ENCODE measurements around the gene ZSWIM8.
"Not testable (repeated sequence)": the region's sequence is repeated elsewhere in the genome, so short reads cannot be mapped to it uniquely, and the experiment has no call there.

ZSWIM8 gene

DNA sequence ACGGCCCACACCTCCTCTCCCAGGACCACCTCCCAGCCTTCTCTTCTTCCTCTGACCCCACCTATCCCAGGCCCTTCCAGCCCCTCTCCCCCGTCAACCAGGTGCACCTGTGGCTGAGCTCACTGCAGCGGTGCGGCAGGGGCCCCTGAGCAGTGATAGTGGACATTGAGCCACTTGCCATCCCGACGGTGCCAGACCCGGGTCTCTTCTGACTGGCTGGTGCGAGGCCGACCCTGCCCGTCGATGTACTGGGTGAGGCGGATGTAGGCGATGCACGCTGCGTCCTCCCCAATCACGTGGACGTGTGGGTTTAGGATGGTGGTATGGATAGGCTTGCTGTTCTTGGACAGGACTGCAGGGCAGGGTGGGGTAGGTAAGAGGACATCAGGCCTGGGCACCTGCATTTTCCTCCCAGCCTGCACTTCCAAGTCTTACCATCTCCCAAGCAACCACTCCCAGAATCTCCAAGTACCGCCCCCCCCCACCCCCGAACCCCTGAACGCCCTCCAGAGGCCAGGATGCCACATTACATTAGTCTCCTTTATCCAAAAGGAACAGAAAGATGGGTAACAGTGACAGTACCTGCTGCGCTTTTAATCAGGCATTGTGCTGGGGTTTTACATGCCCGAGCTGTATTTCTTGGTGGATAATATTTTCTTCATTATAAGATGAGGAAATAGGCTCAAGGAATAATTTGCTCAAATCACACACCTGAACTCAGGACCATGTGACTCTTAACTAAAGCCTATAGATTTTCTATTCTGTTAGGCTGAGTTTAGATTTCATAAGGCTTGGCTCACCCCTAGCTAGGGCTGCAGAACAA lies 29.7 kb downstream of the ZSWIM8 start:
- no peak for DNase-seq (ENCODE audit: low read depth in 3 of 3)

DNA sequence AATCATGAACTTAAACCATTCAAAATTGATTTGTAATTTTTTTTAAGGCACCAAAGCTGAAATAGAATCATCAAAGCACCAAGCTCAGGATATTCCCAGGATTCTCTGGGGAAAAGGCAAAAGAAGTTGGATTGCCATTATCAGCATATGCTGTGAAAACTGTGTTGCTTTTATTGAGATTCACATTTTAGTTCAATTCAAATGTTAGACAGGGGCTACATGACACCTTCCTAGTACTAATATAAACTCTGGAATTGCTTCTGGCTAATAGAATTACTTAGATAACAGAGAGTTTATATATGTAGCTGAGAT lies 30.3 kb downstream of the ZSWIM8 start:
- no peak for DNase-seq (ENCODE audit: low read depth in 3 of 3)

DNA sequence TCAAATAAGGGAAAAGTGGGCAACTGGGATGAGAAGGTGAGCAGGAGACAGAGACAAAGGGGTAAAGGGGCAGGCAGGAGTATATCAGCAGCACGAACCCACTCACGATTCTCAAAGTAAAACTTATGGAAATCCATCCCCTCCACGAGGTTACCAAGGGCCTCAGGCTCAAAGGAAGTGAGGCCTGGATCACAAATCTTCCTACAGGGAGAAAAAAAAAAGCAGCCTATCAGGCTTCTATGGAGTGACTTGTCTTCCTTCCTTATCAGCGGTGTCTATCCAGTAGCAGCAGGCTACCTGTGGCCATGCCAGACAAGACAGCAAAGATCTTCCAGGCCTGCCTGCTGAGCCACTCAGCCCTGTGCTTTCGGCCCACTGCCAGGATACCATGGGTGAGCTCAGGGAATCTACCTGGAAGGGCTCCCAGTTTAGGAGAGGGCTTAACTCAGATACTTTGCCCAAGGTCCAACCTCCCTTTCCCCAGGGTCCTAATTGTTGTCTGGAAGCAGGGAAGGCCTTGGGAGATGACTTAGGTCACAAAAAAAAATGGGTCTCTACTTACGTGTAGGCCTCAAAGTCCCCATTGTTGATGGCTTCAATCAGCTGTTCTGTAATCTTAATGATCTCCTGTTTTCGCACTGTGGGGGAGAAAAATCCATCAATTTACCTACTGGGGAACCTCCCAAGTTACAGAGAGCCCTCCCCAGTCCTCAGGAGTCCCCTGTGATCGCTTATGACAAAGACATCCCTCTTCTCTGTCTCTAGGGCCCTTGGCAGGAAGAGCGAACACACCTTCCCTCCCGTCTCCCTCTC lies 31.7 kb downstream of the ZSWIM8 start:
- DNase-seq (ENCODE audit: low read depth in 3 of 3) = no peak

DNA sequence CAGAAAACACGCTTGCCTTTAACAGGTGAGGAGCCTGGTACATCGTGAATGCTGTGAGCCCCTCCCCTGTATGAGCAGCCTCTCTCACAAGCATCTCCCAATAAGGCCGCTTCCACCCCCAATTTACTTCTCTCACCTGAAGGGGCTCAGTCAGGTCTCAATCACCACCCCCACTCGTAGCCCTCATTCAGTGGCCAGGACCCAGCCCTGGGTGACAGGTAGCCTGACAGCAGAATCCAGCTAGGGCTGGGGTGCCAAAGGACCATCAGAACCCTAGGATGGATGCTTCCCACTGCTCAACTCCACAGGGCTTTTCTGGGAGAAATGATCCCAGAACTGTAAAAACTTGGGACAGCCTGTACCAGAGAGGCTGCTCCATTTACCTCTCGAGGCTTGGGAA lies 32.4 kb downstream of the ZSWIM8 start:
- DNase-seq (ENCODE audit: low read depth in 3 of 3) = no peak

DNA sequence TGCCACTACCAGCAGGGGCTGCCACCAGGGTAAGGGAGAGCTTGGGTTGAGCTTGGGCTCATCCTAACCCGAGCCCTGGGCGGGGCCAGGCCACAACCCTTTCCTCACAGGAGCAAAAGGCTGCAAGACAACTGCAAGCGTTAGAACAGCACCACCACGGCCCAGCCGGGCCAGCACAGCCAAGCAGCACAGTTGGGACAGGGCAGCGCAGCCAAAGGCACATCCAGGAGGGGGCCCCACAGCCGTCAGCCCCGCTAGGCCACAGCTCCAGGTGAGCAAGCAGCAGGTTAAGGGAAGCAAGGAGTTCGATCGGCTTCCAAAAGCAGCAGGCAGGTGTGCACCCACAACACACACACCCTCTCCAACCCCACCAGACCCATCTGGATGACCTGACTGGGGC lies 33.0 kb downstream of the ZSWIM8 start:
- no peak for DNase-seq (ENCODE audit: low read depth in 3 of 3)

DNA sequence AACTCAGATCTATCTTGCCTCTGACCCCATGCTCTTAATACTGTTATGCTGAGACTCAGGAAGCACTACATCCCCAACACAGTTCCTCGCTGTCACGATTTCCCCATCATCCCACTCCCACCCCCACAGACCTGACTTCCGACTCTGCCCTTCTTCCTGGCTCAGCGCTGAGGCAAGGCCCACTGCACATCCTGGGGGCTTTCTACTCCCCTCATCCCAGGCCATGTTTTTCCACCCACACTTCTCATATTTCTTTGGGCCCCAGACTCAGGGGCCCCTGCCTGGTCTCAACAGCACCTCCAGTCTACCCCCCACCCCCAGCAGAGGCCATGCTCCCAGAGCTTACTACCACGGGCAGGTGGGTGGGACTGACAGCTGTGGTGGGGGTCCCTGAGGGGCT lies 33.7 kb downstream of the ZSWIM8 start:
- DNase-seq (ENCODE audit: low read depth in 3 of 3) = no peak

DNA sequence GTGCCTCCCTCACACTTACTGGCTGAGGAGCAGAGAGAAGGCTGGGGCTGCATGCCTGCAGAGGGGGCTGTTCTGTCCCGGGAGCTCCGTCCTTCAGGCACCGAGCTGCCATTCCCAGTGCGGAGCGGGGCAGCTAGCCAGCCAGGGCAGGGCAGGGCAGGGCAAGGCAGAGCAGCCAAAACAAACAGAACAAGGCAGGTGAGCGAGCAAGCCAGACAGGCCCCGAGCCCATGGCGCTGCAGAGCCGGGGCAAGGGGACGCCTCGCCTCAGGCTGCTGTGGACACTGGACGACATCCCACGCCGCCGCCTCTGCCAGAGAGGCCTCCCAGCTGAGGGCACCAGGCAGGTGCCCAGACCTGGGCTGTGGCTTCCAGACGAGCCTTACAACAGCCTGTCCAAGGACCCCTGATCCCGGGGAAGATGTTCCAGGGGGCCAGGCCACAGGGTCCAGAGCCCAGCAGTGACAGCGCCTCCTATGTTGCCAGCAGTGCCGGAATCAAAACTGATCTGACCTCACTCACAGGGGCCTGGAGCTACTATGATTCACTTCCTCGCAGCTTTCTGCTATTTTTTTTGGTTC lies 34.2 kb downstream of the ZSWIM8 start:
- DNase-seq (ENCODE audit: low read depth in 3 of 3) = no peak

DNA sequence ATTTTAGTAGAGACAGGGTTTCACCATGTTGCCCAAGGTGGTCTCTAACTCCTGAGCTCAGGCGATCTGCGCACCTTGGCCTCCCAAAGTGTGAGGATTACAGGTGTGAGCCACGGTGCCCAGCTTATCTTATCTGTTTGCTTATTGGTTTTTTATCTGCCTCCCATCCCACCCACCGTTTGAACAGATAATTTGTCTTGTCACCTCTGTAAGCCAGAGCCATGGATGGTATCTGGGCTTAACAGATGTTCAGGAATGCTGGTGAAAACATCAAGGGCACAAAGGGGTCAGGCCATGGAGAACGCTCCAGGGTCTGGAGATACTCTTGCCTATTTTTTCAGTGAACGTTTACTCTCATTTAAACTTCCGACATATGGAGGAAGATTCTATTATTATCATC lies 38.0 kb downstream of the ZSWIM8 start:
- no peak for DNase-seq (ENCODE audit: low read depth in 3 of 3)

DNA sequence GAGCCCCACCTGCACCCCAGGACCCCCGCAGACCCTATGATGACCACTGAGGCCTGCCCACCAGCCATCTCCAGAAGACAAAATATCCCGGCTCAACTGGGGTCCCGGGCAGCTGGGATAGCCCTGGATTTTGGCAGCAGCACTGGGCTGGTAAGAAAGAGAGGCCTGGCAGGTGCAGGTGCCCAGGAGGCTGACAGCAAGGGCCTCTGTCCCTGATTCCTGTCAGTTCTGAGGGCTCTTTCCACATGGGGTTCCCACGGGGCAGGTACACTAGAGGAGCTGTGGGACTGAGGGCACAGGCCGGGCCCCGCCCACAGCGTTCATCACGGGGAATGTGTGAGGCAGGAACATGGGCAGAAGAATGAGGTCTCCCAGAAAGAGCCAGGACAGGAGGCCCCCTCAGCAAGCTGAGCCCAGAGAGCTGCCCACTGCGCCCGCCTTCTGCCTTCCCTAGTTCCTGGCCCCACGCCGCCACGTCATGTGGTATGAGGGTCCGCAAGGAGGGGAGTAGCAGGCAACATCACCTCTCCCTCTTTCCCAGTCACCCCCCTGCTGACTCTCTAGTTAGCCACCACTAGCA lies 38.8 kb downstream of the ZSWIM8 start:
- DNase-seq (ENCODE audit: low read depth in 3 of 3) = no peak

DNA sequence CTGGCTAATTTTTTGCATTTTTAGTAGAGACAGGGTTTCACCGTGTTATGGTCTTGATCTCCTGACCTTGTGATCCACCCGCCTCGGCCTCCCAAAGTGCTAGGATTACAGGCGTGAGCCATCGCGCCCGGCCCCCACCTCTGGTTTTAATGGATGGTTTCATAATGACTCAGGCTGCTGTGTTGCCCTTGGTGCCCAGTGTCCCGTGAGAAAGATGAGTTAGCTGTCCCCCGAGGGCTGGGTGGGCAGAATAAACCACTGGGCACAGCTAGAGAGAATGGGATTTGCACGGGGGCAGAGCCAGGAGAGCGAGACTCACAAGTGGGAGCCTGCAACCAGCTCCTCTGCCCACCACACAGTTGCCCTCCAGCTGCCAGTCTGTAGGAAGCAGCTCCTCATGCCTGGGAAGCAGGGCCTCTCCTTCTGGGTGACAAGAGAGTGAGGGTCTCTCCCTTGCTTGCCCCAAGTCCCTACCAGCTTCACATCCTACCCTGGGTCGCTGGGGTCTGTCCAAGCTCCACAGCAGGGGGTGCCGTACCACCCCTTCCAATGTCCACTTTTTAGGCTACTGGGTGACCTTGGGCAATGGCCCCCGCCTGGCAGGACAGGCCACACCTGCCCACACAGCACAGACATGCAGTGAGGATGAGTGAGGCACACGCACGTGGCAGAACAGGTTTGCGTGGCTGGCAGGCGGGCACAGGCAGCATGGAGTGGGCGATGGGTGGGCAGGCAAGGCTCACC lies 42.1 kb downstream of the ZSWIM8 start:
- no peak for DNase-seq (ENCODE audit: low read depth in 3 of 3)

DNA sequence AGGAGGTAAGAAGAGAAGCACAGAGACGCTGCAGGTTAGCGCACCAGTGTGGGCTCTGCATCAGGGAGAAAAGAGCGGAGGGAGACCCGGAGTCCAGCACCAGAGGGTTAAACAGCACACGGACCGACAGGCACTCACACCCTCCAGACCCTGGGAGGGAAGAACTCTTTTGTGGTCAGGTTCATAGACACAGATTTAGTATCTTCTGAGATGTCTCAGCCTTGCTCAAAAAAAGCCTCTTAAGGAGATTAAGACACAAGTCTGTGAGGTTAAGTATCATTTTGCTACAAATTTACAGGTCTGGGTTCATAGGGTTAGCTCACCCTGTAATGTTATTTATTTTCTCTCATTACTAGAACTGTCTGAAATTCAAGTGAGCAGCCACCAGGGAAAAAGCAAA lies 42.8 kb downstream of the ZSWIM8 start:
- DNase-seq (ENCODE audit: low read depth in 3 of 3) = no peak

DNA sequence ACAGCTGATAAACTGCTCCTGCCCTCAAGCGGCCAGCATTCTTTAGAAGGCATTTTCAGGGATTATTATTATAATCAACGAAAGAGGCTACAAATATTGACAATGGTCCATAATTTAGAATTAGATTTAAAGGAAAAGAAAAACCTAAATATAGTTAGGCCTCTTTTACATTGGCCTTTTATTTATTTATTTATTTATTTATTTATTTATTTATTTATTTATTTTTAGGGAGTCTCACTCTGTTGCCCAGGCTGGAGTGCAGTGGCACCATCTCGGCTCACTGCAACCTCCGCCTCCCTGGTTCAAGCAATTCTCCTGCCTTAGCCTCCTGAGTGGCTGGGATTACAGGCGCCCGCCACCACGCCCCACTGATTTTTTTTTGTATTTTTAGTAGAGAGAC lies 43.7 kb downstream of the ZSWIM8 start:
- not testable (repeated sequence) for DNase-seq (ENCODE audit: low read depth in 3 of 3)

DNA sequence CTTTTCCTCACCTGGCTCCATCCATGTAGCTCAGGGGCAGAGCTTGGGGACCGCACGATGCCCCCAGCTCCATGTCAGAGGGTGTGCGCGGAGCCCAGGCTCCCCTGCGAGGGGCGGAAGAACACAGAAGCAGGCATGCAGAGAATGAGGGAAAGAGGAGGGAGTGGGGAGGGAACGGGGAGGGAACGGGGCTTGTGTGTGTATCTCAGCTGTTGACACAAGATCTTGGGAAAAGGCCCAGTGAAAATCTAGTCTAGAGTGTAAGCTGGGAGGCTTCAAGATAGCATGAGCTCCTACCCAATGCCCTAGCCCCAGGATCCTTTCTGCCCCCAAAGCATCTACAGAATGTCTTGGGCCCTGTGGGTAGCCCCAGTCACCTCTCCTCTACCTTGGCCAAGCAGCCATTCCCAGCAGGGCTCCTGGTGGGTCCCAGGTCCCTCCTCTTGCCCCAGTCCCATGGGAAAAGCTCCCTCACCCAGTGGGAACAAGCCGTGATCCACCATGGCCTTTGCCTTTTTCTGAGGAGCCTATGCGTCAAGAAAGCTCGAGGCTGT lies 51.1 kb downstream of the ZSWIM8 start:
- DNase-seq (ENCODE audit: low read depth in 3 of 3) = no peak

DNA sequence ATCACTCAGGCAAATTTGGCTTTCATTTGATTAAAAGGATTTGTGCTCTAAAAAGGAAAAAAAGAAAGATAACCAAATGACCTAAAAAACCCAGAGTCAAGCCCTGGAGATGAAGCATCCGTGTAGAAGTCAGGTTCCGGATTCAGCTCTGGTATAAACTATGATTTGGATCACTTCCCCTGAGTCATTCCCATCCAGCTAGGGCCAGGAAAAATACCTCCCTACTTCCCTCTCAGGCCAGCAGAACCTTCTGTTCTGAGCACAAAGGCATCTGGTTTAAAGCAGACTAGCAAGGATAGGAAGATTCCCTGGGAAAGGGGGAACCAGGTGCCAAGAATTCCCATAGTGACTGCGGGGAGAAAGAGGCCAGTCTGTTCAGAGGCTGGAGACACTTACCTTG lies 51.7 kb downstream of the ZSWIM8 start:
- no peak for DNase-seq (ENCODE audit: low read depth in 3 of 3)

DNA sequence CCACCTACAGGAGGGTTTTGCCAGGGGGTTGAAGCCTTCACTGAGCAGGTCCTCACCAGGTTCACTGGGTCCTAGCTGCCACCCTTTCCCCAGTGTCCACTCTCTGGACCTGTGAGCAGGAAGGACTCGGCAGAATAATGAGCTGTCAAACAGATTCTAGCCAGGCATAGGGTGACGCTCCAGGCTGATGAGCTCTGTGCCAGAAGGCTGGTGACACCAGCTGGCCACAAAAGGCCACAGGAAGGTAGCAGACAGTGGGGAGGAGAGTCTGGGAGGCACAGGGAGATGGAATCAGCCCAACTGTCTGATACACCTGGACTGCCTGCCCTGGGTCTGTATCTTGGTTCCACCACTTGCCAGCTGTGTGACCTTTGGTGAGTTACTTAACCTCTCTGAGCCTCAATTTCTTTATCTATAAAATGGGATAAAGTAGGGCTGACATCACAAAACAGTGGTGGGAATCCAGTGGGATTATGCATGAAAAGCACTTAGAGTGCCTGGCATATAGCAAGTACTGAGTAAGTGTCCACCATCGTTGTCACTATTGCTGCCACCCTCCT lies 52.7 kb downstream of the ZSWIM8 start:
- no peak for DNase-seq (ENCODE audit: low read depth in 3 of 3)

DNA sequence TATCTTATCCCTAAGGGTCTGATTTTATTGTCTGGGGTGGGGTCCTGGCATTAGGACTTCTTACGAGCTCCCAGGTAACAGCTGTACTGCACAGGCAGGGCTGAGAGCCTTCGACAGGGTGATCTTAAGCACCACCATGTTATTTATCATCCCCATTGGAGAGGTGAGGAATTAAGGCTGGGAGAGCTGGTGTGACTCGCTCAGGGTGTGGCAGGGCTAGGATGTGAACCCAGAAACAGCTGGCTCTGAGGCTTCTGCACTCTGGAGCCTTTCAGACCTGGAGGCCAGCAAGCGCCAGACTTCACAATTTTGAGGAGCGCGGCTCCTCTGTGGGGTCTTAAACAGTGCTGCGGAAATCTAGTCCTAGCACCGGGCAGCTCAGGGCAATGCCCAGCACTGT lies 53.4 kb downstream of the ZSWIM8 start:
- no peak for DNase-seq (ENCODE audit: low read depth in 3 of 3)

DNA sequence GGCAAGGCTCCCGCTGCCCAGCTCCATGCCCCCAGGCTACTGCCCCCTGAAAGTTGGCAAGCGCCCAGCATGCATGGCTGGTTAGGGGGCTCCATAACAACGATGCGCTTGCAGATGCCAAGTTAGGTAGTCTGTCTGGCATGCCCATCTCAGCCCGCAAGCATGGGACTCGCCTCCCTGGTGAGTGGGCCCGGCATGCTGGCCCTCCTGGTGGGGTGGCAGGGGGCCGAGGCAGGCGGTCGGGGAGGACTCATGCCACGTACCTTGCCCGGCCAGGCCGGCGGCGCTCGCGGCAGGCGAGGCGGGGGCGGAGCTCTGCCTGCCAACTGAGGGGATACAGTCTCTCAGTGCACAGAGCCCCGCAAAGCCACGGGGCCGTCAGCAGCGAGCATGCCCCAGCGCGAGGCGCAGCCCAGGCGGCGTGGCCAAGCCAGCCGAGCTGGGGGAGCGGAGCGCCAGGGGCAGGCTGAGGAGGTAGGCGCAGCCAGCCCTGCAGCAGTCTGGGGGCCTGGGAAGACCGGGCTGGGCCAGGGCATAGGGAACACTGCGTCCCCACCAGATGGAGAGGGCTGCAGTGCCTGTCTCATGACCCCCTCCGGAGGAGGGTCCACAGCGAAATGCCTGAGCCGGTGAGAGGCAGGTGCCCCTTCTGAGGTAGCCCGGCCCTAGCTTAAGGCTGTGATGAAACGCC lies 54.0 kb downstream of the ZSWIM8 start:
- no peak for DNase-seq (ENCODE audit: low read depth in 3 of 3)

DNA sequence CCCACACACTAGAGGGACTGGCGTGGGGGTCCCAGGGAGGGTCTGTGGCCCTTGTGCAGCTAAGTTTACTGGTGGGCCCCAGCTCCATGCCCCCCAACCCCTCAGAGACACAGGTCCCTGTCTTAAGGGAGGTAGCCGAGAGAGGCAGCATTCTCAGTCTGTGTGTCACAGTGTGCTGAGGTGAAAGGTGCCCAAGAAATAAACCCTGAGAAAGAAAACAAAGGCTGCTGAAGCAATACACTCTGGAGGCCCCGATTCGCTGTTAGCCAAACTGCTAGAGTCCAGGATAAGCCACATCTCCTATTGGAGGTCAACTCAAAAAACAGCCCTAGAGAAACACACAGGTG lies 54.6 kb downstream of the ZSWIM8 start:
- no peak for DNase-seq (ENCODE audit: low read depth in 3 of 3)

DNA sequence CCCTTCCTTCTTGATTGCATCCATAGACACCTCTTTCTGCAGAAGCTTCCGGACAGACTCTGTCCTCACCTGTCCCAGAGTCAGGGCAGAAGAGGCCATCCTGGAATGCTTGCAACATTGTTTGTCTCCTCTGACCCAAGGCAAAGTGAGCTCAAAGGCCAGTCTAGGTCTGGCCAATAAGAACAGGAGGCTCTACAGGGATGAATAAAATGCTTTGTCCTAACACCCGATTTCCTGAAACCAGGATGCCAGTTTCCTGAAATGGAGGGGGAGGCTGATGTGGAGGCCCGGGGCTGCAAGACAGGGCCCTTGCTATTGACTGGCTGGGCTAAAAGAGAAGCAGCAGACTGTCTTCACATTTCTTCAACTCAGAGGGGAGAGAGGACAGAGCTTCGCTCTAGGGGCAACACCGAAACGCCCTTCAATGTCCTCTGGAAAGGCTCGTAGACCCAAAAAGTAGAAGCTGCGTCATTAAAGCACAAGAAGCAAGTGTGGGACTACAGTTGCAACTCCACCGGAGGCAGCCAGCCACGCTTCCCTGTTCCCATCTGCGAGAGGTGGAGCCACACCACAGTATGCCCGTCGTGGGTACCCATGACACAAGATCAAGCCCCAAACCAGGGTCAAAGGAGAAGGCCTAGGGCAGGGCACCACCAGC lies 55.1 kb downstream of the ZSWIM8 start:
- no peak for DNase-seq (ENCODE audit: low read depth in 3 of 3)

DNA sequence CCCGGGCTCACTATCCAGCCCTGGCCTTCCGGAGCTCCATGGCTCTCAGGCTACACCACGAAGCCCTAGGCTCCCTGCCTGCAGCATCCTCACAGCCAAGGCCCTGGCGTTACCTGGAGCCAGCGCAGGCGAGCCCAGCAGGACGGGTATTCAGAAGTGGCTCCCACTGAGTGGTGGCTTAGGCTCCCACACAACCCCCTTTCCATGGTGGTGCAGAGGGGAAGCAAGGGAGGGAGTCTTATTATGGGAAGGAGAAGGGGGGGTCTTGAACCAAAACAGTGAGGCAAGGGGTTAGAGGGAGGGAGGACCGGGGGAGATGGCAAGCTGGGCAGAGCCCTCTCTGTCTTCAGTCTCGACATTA lies 55.6 kb downstream of the ZSWIM8 start:
- no peak for DNase-seq (ENCODE audit: low read depth in 3 of 3)
